GM18526 (cell line): ENCODE results near the gene C14orf180.

ENCODE experiments used
- POLR2A ChIP-seq: IDR thresholded peaks from 3 replicates; pipeline ENCODE4 v1.6.1; 2011; ENCODE audit not compliant: insufficient read length; ENCODE audit errors: extremely low read depth

C14orf180 gene

GRCh38 chr14:104590240-104590965 lies 10.8 kb downstream of the C14orf180 start:
- no peak for TF ChIP-seq POLR2A

DNA sequence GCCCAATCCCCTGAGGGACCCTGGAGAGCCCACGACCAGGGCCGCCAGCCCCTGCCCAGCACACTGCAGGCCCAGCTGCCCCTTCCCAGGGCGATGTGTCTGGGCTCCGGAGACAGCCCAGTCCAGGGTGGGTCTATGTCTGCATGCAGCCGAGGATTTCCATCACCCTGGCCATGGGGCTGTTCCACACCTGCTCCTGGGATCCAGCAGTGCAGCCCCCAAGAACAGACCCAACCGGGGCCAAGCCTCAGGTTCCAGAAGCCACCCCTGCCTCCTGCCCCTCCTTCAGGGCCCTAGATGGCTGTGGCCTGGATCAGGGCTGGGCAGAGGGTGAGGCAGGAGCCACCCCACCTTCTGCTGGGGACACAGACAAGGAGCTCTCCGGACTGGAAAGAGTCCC lies 11.5 kb downstream of the C14orf180 start:
- no peak for TF ChIP-seq POLR2A

DNA sequence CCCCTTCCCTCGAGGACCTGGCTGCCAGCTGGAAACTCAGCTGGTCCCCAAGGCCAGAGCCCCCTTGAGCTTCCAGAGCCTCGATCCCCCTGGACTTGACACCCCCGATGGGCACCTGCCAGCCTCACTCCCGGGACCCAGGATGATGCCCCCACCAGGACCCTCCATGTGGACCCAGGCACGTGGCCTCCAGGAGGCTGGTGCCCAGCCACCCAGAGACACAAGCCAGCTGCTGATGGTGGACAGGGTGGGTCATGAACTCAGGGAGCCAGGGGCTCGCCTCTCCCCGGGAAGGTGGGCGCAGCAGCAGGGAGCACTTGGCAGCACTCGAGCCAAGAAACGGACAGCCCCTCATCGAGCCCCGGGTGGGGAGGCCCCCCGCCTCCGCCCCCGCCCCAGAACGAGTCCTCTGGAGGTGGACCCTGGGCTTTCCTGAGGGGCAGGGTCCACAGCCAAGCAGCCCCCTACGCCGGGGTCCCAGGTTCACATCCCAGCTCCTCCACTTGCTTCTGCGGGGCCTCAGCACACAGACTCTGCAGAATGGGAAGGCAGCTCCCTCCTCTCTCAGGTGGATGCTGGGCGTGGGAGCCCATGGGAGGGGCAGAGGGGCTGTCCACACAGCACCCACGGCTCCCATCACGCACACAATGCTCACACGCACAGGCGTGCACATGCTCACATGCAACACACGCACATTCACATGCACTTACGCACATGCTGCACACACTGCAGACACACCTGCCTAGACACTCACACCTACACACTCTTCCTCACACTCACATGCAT lies 12.1 kb downstream of the C14orf180 start:
- TF ChIP-seq POLR2A, result no peak

- no peak for TF ChIP-seq POLR2A
Observed at GRCh38 chr14:104592292-104592672, 12.7 kb downstream of the C14orf180 start.

- TF ChIP-seq POLR2A, result no peak
Observed at GRCh38 chr14:104592785-104593184, 13.2 kb downstream of the C14orf180 start.

GRCh38 chr14:104593241-104593701 lies 13.7 kb downstream of the C14orf180 start:
- TF ChIP-seq POLR2A, result no peak

GRCh38 chr14:104593710-104594136 lies 14.2 kb downstream of the C14orf180 start:
- TF ChIP-seq POLR2A, result no peak

DNA sequence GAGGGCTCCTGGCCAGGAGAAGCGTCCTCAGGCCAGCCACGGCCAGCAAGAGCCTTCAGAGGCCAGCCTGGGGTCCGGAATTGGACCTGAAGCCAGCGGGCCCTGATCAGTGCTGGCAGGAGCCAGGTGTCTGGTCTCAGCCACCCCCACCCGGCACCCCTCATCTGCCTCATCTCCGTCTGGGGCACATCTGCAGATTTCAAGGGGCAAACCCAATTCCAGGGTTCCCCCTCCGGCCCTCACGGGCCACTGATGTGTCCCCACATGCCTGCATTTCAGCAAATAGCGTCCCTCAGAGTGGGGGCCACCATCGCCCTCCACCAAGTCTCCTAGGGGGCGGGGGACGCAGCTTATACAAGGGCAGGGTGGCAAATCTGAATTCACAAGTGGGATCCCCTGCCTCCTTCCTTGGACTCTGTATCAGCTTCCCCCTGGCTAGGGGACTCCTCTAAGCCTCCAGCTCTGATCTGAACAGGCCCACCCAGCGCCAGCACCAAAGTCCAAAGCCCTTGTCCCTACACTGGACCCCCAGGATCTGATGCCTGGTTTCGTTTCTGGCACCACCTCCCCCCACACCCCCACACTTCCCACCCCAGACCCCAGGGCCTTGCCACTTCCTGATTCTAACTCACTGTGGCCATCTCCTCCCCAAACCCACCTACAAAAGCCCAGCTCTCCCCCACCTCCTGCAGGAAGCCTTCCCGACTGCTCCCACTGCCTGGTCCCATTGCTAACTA lies 14.9 kb downstream of the C14orf180 start:
- TF ChIP-seq POLR2A, result no peak

DNA sequence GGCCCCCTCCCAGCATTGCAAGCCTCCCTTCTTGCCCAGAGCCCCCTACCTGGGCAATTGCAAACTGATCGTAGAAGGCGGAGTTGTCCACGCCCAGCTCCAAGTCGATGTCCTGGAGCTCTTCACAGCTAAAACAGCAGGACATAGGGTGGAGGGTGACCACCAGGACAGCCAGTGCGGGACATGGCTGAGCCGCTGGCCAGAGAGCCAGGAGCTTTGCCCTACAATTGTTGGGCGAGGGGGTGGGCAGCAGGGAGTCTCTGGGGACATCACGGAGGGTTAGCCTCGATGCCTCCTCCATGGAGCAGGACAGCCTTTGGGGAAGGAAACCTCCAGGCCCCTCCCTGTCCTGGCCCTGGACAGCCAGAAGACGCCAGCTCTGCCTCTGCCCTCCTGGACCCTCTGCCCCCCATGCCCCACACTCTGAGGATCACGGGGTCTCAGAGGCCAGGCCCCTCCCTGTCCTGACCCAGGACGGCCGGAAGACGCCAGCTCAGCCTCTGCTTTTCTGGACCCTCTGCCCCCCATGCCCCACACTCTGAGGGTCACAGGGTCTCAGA lies 15.6 kb downstream of the C14orf180 start:
- no peak for TF ChIP-seq POLR2A

GRCh38 chr14:104595911-104596450 lies 16.4 kb downstream of the C14orf180 start:
- TF ChIP-seq POLR2A, result no peak

- no peak for TF ChIP-seq POLR2A
Observed at GRCh38 chr14:104596451-104596918, 16.9 kb downstream of the C14orf180 start.

- no peak for TF ChIP-seq POLR2A
Observed at GRCh38 chr14:104596927-104597351, 17.4 kb downstream of the C14orf180 start.

GRCh38 chr14:104597576-104597975 lies 18.0 kb downstream of the C14orf180 start:
- no peak for TF ChIP-seq POLR2A

DNA sequence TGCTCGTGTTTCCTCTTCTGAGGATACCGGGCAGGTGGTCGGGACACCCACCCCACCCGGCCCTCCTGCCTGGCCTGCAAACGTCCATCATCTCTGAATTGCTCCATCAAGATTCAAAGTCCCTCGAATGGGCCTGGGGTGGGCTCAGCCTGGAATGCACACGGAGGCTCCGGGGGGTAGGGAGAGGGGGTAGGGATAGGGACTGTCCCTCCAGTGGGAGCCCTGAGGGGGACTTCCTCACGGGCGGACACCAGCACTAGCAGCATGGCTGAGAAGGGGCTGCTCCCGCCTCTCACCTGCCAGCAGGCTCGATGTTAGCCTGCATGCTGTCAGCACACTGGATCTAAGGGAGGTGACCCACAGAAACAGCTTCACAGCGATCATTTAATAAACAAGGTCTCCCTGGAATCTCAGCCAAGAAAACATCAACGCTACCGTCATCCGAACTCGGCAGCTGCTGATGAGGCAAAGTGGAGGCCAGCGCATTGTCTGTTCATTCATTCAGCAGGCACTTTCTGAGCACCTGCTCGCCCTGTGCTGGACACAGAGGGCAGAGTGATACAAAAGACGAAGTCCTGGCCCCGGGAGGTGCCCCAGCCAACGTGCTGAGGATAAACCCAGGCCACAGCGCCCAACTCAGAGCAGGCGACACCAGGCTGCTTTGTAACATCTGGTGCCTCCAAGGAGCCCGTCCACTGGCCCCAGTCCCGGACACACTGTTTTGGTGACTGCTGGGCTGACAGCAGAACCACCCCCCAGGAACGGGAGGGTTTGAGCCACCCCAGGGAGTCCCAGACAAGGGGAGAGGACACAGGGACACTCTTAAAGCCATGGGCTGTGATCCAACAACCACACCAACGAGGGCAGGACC lies 18.7 kb downstream of the C14orf180 start:
- no peak for TF ChIP-seq POLR2A

GRCh38 chr14:104598910-104599273 lies 19.3 kb downstream of the C14orf180 start:
- TF ChIP-seq POLR2A, result no peak

DNA sequence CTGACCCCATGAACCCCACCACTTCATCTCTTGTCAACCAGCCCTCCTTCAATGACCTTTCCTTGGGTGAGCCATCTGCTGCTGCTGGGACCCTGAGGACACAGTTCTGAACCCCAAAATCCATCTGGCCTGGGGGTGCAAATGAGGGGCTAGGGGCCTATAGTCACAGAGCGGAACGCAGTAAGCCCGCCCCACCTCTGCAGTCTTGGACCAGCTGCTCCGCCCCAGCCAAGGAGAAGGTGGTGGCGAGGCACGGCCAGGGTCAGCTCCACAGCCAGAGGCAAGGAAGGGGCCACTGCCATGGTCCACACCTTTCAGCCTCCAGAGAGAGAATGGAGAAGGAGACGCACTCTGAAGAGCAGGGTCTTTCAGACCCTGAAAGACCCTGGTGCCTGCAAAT lies 19.9 kb downstream of the C14orf180 start:
- TF ChIP-seq POLR2A, result no peak
